CD14-positive monocyte (primary cell): ENCODE data around the gene CBLC. TPM values are rescaled to one million over a fixed set of nuclear protein-coding genes. Genes with fewer than 3 reads are reported as not detected.

Experiments
- DNase-seq, 3 donors: peaks; one replicate each; pipeline ENCODE4 v3.0.0-alpha.2; 2011 to 2022
- H2AFZ ChIP-seq: 2 replicates; pipeline ENCODE4 v1.6.0; 2012; ENCODE audit warnings: mild to moderate bottlenecking, low read depth, low read length, inconsistent platforms; ENCODE audit not compliant: insufficient read depth, poor library complexity, severe bottlenecking
- H3K27ac ChIP-seq, 2 donors: 1 replicate in 1 of 2; 2 replicates in 1 of 2; pipeline ENCODE4 v1.5.1; 2012 to 2013; ENCODE audit warnings: low read length in 2 of 2, control low read depth in 1 of 2, inconsistent platforms in 1 of 2, low read depth in 1 of 2, mild to moderate bottlenecking in 1 of 2
- H3K27me3 ChIP-seq, 2 donors: one replicate each; pipeline versions ENCODE4 v1.6.0 to v1.6.1; 2011 to 2013; ENCODE audit warnings: low read length in 2 of 2; ENCODE audit not compliant: control insufficient read depth in 2 of 2, insufficient read depth in 2 of 2
- H3K36me3 ChIP-seq, 2 donors: replicated peaks in 1 of 2; 1 replicate in 1 of 2; 2 replicates in 1 of 2; pipeline versions ENCODE4 v1.5.1 to v1.6.1; 2012 to 2013; ENCODE audit warnings: low read length in 2 of 2, control low read depth in 1 of 2, inconsistent platforms in 1 of 2, mild to moderate bottlenecking in 1 of 2; ENCODE audit not compliant: insufficient read depth in 2 of 2, control insufficient read depth in 1 of 2
- H3K4me1 ChIP-seq, 2 donors: 1 replicate in 1 of 2; 2 replicates in 1 of 2; pipeline versions ENCODE4 v1.5.1 to v1.6.1; 2012 to 2013; ENCODE audit warnings: low read length in 2 of 2, control low read depth in 1 of 2, inconsistent platforms in 1 of 2, mild to moderate bottlenecking in 1 of 2, moderate library complexity in 1 of 2; ENCODE audit not compliant: insufficient read depth in 2 of 2, control insufficient read depth in 1 of 2
- H3K4me2 ChIP-seq: replicated peaks from 2 replicates; pipeline ENCODE3; 2012; ENCODE audit warnings: low read length, moderate library complexity, mild to moderate bottlenecking; ENCODE audit not compliant: poor library complexity, severe bottlenecking; ENCODE audit errors: extremely low read depth
- H3K4me3 ChIP-seq, 3 experiments: fragments of 200-600 bp in 1 of 3; sonication (generic) in 1 of 3; replicated peaks in 1 of 3; 1 replicate in 2 of 3; 2 replicates in 1 of 3; pipeline ENCODE4 v1.5.1; 2011 to 2013; ENCODE audit warnings: low read length in 3 of 3, mild to moderate bottlenecking in 3 of 3, control low read depth in 2 of 3, low read depth in 2 of 3, inconsistent platforms in 1 of 3, moderate library complexity in 1 of 3
- H3K79me2 ChIP-seq: 2 replicates; pipeline ENCODE4 v1.6.0; 2012; ENCODE audit warnings: mild to moderate bottlenecking, control low read depth, inconsistent platforms, low read length, moderate library complexity; ENCODE audit not compliant: insufficient read depth
- H3K9ac ChIP-seq: 2 replicates; pipeline ENCODE4 v1.6.0; 2017; ENCODE audit warnings: low read length, mild to moderate bottlenecking; ENCODE audit not compliant: insufficient read depth, poor library complexity, severe bottlenecking
- H3K9me3 ChIP-seq, 2 donors: replicated peaks in 1 of 2; 1 replicate in 1 of 2; 2 replicates in 1 of 2; pipeline versions ENCODE4 v1.5.1 to v1.6.1; 2012 to 2013; ENCODE audit warnings: low read length in 2 of 2, control low read depth in 1 of 2; ENCODE audit not compliant: control insufficient read depth in 1 of 2, insufficient read depth in 1 of 2
- H4K20me1 ChIP-seq: 2 replicates; pipeline ENCODE4 v1.6.0; 2012; ENCODE audit warnings: mild to moderate bottlenecking, low read length, control low read depth, moderate library complexity; ENCODE audit not compliant: insufficient read depth
- H3K27ac Mint-ChIP-seq, 7 donors: one replicate each; pipeline ENCODE4 v1.8.0; 2020; ENCODE audit warnings: mild to moderate bottlenecking in 7 of 7, mixed read lengths in 7 of 7, moderate library complexity in 6 of 7, inconsistent platforms in 2 of 7
- H3K27me3 Mint-ChIP-seq, 3 donors: one replicate each; pipeline ENCODE4 v1.8.0; 2021 to 2022; ENCODE audit warnings: low read depth in 3 of 3, mild to moderate bottlenecking in 3 of 3, mixed read lengths in 3 of 3, moderate library complexity in 3 of 3, inconsistent platforms in 1 of 3
- H3K36me3 Mint-ChIP-seq, 2 donors: one replicate each; pipeline ENCODE4 v1.8.0; 2020; ENCODE audit warnings: mixed read lengths in 2 of 2, inconsistent platforms in 1 of 2, mild to moderate bottlenecking in 1 of 2
- H3K4me1 Mint-ChIP-seq: one replicate; pipeline ENCODE4 v1.8.0; 2020; ENCODE audit warnings: mild to moderate bottlenecking, mixed read lengths
- H3K4me3 Mint-ChIP-seq, 2 donors: one replicate each; pipeline ENCODE4 v1.8.0; 2020; ENCODE audit warnings: mild to moderate bottlenecking in 2 of 2, mixed read lengths in 2 of 2, moderate library complexity in 1 of 2
- H3K9me3 Mint-ChIP-seq, 7 donors: one replicate each; pipeline ENCODE4 v1.8.0; 2020 to 2022; ENCODE audit warnings: mixed read lengths in 7 of 7, mild to moderate bottlenecking in 6 of 7, moderate library complexity in 6 of 7, inconsistent platforms in 2 of 7
- WGBS: methylation state at CpG from one replicate; pipeline ENCODE4 v1.1.5; 2013; ENCODE audit warnings: missing lambda C conversion rate; ENCODE audit not compliant: insufficient coverage; 5-methylcytosine and 5-hydroxymethylcytosine counted together
- intact Hi-C, 2 donors: fragments of 100-400 bp; cut with micrococcal nuclease; formaldehyde crosslinking; loops; one replicate each; pipeline versions ENCODE4 v1.15.0 to v1.15.1; 2023
- polyA plus RNA-seq, 3 donors: library from polyadenylated mRNA; depleted of rRNA in 1 of 3; unstranded in 2 of 3; stranded (reverse) in 1 of 3; fragments of 300-500 nt in 2 of 3; fragments of >200 nt in 1 of 3; fragmentation: Illumina TruSeq in 2 of 3; gene quantifications; 1 replicate in 2 of 3; 2 replicates in 1 of 3; pipeline ENCODE4 v1.2.3, GENCODE V29; 2012 to 2021
- TF ChIP-seq, protein P1 (sequence below): fragments of 200-600 bp; IDR thresholded peaks from one replicate; pipeline ENCODE4 v1.8.0; 2022; ENCODE audit warnings: antibody characterized with exemption, mild to moderate bottlenecking

CBLC gene
- polyA plus RNA-seq, 3 donors: not detected

DNA sequence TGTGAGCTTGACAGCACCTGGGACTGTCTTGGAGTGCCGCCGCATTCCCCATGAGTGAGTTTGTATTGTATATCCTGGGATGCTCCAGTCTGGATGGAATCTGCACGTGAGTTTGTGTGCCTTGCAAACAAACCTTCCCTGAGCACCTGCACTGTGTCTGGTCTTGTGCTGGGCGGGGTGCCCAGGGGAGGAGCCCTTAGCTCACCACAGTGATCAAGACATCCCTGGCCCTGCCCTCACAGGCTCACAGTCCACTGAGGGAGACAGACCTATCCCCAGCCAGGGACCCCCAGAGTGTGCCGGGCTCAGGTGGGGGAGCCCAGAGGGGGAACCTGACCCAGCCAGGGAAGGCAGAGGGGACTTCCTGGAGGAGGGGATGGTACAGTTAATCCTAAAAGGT is 29.5 kb downstream of the CBLC start:
- Histone ChIP-seq H3K4me2 (no peak overlapping the region), H4K20me1 (no peaks in the 10 kb centered on the region), H3K27ac (no peak overlapping the region), H3K79me2 (no peaks in the 10 kb centered on the region), H3K4me3 (no peak overlapping the region), H3K4me1 (peaks cover 6 to 10% of the 10 kb centered on the region in 2 donors), H3K9ac (no peak overlapping the region), H2AFZ (no peak overlapping the region), H3K27me3 (peaks cover 3 to 19% of the 10 kb centered on the region in 2 donors), H3K36me3 (no peaks in the 10 kb centered on the region), H3K9me3 (peaks cover 0 to 5% of the 10 kb centered on the region in 2 donors)
- Mint-ChIP-seq H3K27me3 (peaks cover 21 to 35% (median 27%) of the 10 kb centered on the region in 3 donors), H3K4me1 (peaks cover 12% of the 10 kb centered on the region), H3K27ac (peak overlapping the region in 1 of 7 donors; percentile 28), H3K36me3 (no peaks in the 10 kb centered on the region), H3K4me3 (no peak overlapping the region), H3K9me3 (peaks cover 0 to 13% (median 5%) of the 10 kb centered on the region in 7 donors)
- intact Hi-C loops: no loop called here
- 89% methylated on average over 5 of the region's 5 CpGs for WGBS
- DNase-seq: no peak
- TF ChIP-seq, protein P1, sequence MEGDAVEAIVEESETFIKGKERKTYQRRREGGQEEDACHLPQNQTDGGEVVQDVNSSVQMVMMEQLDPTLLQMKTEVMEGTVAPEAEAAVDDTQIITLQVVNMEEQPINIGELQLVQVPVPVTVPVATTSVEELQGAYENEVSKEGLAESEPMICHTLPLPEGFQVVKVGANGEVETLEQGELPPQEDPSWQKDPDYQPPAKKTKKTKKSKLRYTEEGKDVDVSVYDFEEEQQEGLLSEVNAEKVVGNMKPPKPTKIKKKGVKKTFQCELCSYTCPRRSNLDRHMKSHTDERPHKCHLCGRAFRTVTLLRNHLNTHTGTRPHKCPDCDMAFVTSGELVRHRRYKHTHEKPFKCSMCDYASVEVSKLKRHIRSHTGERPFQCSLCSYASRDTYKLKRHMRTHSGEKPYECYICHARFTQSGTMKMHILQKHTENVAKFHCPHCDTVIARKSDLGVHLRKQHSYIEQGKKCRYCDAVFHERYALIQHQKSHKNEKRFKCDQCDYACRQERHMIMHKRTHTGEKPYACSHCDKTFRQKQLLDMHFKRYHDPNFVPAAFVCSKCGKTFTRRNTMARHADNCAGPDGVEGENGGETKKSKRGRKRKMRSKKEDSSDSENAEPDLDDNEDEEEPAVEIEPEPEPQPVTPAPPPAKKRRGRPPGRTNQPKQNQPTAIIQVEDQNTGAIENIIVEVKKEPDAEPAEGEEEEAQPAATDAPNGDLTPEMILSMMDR: no peak

DNA sequence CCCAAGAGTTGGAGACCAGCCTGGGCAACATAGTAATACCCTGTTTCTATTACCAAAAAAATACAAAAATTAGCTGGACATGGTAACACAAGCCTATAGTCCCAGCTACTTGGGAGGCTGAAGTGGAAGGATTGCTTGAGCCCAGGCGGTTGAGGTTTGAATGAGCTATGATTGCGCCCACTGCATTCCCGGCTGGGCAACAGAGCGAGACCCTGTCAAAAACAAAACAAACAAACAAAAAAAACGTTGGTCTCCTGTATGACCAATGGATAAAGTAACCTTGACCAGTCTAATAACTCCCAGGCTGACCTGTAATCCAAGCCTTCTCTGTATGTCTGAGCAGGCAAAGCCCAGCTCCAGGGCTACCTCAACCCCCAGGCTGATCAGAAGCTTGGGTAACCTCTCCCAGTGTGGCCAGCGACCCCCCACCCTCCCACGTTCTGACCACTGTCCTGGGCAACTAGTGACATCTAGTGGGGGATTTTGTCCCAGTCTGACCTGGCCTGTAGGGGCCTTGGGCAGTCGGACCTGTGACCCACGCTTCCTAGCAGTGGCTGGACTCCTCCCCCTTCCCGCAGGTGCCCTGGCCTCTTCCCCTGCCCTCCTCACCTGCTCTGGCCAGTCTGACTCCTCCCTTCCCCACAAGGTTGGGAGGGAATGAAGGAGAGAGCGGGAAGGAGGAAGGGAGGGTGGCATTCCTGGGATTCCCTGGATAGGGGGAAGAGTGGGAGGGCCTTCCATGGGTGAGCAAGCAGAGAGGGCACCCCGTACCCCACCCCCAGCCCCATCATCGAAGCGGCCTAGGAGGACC is 30.2 kb downstream of the CBLC start:
- H3K36me3 ChIP-seq: no peaks in the 10 kb centered on the region
- peaks cover 6 to 10% of the 10 kb centered on the region in 2 donors for H3K4me1 ChIP-seq
- Mint-ChIP-seq H3K4me3 (peak overlapping the region in 1 of 2 donors; percentile 84), H3K36me3 (no peaks in the 10 kb centered on the region), H3K4me1 (peaks cover 12% of the 10 kb centered on the region), H3K27ac (peak overlapping the region in 2 of 7 donors; percentile 8 to 19), H3K9me3 (peaks cover 0 to 13% (median 5%) of the 10 kb centered on the region in 7 donors), H3K27me3 (peaks cover 21 to 35% (median 25%) of the 10 kb centered on the region in 3 donors)
- H3K4me3 ChIP-seq: no peak overlapping the region
- no peaks in the 10 kb centered on the region for H4K20me1 ChIP-seq
- peak overlapping the region; percentile 27 for H3K9ac ChIP-seq
- peaks cover 0 to 5% of the 10 kb centered on the region in 2 donors for H3K9me3 ChIP-seq
- TF ChIP-seq, protein P1: peak; percentile 22
- H3K27me3 ChIP-seq: peaks cover 3 to 19% of the 10 kb centered on the region in 2 donors
- H3K27ac ChIP-seq: no peak overlapping the region
- H3K4me2 ChIP-seq: peak overlapping the region; percentile 65
- peak in 2 of 3 donors; percentile 5 to 23 for DNase-seq
- H3K79me2 ChIP-seq: no peaks in the 10 kb centered on the region
- intact Hi-C loops: no loop called here
- no CpG with 5 or more reads among the region's 14 CpGs for WGBS
- peak overlapping the region; percentile 66 for H2AFZ ChIP-seq
